HEK293 (cell line): ENCODE data around the gene ADCY3.

ENCODE experiments used
- CTCF ChIP-seq: fragments of 450-650 bp; formaldehyde crosslinking; IDR thresholded peaks from 2 replicates; pipeline ENCODE4 v1.5.1; 2016; ENCODE audit warnings: missing biosample characterization, missing genetic modification characterization
- GLI2 ChIP-seq: fragments of 450-650 bp; formaldehyde crosslinking; IDR thresholded peaks from 2 replicates; pipeline ENCODE4; 2017; ENCODE audit warnings: missing biosample characterization, missing genetic modification characterization, low read depth, borderline replicate concordance
- REST ChIP-seq: fragments of 450-650 bp; formaldehyde crosslinking; IDR thresholded peaks from 2 replicates; pipeline ENCODE4 v1.5.1; 2016; ENCODE audit warnings: missing biosample characterization, missing genetic modification characterization
- TCF7L2 ChIP-seq: IDR thresholded peaks from 2 replicates; pipeline ENCODE4 v1.6.1; 2011; ENCODE audit warnings: low read depth, mild to moderate bottlenecking, inconsistent platforms, low read length, moderate library complexity, borderline replicate concordance
- ZBTB44 ChIP-seq: fragments of 450-650 bp; IDR thresholded peaks from 2 replicates; pipeline ENCODE4 v1.5.1; 2018; ENCODE audit warnings: missing biosample characterization, mild to moderate bottlenecking, missing genetic modification characterization
- ZBTB7A ChIP-seq: fragments of 450-650 bp; formaldehyde crosslinking; IDR thresholded peaks from 2 replicates; pipeline ENCODE4 v1.5.1; 2016; ENCODE audit warnings: low read depth, missing biosample characterization, missing genetic modification characterization
- ZNF140 ChIP-seq: fragments of 450-650 bp; formaldehyde crosslinking; IDR thresholded peaks from 2 replicates; pipeline ENCODE4 v1.5.1; 2016; ENCODE audit warnings: missing biosample characterization, missing genetic modification characterization
- ZNF223 ChIP-seq: fragments of 450-650 bp; formaldehyde crosslinking; IDR thresholded peaks from 2 replicates; pipeline ENCODE4 v1.5.1; 2016; ENCODE audit warnings: missing biosample characterization, missing genetic modification characterization
- ZNF274 ChIP-seq, 2 experiments: fragments of 200-500 bp in 1 of 2; fragments of 450-650 bp in 1 of 2; sonication (Bioruptor generic) in 1 of 2; formaldehyde crosslinking in 1 of 2; IDR thresholded peaks; 2 replicates each; pipeline versions ENCODE4 v1.5.1 to v1.6.1; 2014 to 2016; ENCODE audit warnings: borderline replicate concordance in 1 of 2, inconsistent platforms in 1 of 2, low read length in 1 of 2, missing biosample characterization in 1 of 2, missing genetic modification characterization in 1 of 2
- ZNF555 ChIP-seq: fragments of 450-650 bp; formaldehyde crosslinking; conservative IDR thresholded peaks from 2 replicates; pipeline ENCODE4 v1.5.1; 2017; ENCODE audit warnings: missing biosample characterization, mild to moderate bottlenecking, missing genetic modification characterization, inconsistent platforms
- ZNF707 ChIP-seq: fragments of 450-650 bp; formaldehyde crosslinking; IDR thresholded peaks from 2 replicates; pipeline ENCODE4 v1.5.1; 2016; ENCODE audit warnings: missing biosample characterization, missing genetic modification characterization

GRCh38 chr2:24855726-24856125 lies 64.3 kb downstream of the ADCY3 start:
- TF ChIP-seq TCF7L2 = no peak
- no peak for TF ChIP-seq GLI2 (tag by site-specific recombination)
- no peak for TF ChIP-seq CTCF (tag by site-specific recombination)
- no peak for TF ChIP-seq REST (tag by site-specific recombination)
- TF ChIP-seq ZBTB7A (tag by site-specific recombination) = no peak
- TF ChIP-seq ZNF274 (IDR thresholded peaks at IDR 0.05; ENCODE audit: low read length) = no peak
- no peak for TF ChIP-seq ZNF274 (tag by site-specific recombination; IDR thresholded peaks at IDR 0.05; ENCODE audit: borderline replicate concordance)
- no peak for TF ChIP-seq ZNF223
- no peak for TF ChIP-seq ZBTB44 (tag by site-specific recombination)
- TF ChIP-seq ZNF555 = no peak
- no peak for TF ChIP-seq ZNF707
- TF ChIP-seq ZNF140 (tag by site-specific recombination) = no peak
